ENCODE measurements around the gene FMN1. TPM values are rescaled to one million over a fixed set of nuclear protein-coding genes. Genes with fewer than 3 reads are reported as not detected.

Gene FMN1
- total and polyA plus RNA-seq, 2 of the 8 experiments (the other 6 are each of a cell fraction or from before 2014, with no cell fraction given): 0.27 to 3.7 TPM

- H2BK12ac ChIP-seq (ENCODE audit: low read depth, low read length): no peak overlapping the region
- FAIRE-seq (no peak), DNase-seq (ENCODE audit: low read depth in 1 of 2, low spot score in 2 of 2) (no peak)
- H2BK5ac ChIP-seq (ENCODE audit: low read depth, low read length): no peak overlapping the region
- no peak overlapping the region for H4K91ac ChIP-seq (replicated peaks; ENCODE audit: insufficient read length, low read length)
- ChIA-PET POLR2A (ENCODE audit: partially characterized antibody) (no interaction called here), CTCF (ENCODE audit: partially characterized antibody) (interaction anchor here (1.1 kb wide), 1 partner anchor 11 kb away, joined by 4 read pairs; no protein-coding TSS in a partner anchor)
- no peak overlapping the region for H3K9ac ChIP-seq (replicated peaks in 1 of 4; ENCODE audit: extremely low read depth in 1 of 4, low read depth in 3 of 4, low read length in 3 of 4)
- no peak overlapping the region for H3K4me3 ChIP-seq (ENCODE audit: extremely low read depth in 1 of 4, insufficient read depth in 2 of 4, low read depth in 3 of 4, low read length in 4 of 4)
- no peaks in the 10 kb centered on the region for H3K4me1 ChIP-seq (replicated peaks in 1 of 4; ENCODE audit: control insufficient read depth in 3 of 4, insufficient read depth in 4 of 4, low read length in 3 of 4)
- H4K8ac ChIP-seq (ENCODE audit: extremely low read depth, insufficient read depth, low read length): no peak overlapping the region
- no peaks in the 10 kb centered on the region for H4K20me1 ChIP-seq (replicated peaks in 1 of 2; ENCODE audit: control insufficient read depth in 1 of 2, insufficient read depth in 2 of 2, low read length in 2 of 2)
- no peaks in the 10 kb centered on the region for H3K36me3 ChIP-seq (ENCODE audit: control insufficient read depth in 2 of 4, insufficient read depth in 4 of 4, low read length in 3 of 4)
- no peaks in the 10 kb centered on the region for H3K23me2 ChIP-seq (ENCODE audit: low read depth, low read length)
- no peaks in the 10 kb centered on the region for H3K79me1 ChIP-seq (ENCODE audit: low read depth, low read length)
- no peaks in the 10 kb centered on the region for H3K27me3 ChIP-seq (replicated peaks in 1 of 4; ENCODE audit: control insufficient read depth in 3 of 4, extremely low read depth in 1 of 4, insufficient read depth in 3 of 4, low read length in 3 of 4)
- H3K23ac ChIP-seq (ENCODE audit: insufficient read length): no peak overlapping the region
- H2AFZ ChIP-seq (ENCODE audit: low read length): no peak overlapping the region
- H2BK20ac ChIP-seq (ENCODE audit: low read length): no peak overlapping the region
- no peak overlapping the region for H3K4me2 ChIP-seq (ENCODE audit: insufficient read depth in 1 of 2, low read depth in 2 of 2, low read length in 2 of 2)
- 91% methylated on average over 1 of the region's 1 CpG; no CpG with 5 or more reads in 1 of the 2 experiments for WGBS, 2 experiments (ENCODE audit: extremely low coverage in 1 of 2, insufficient coverage in 1 of 2, insufficient read length in 1 of 2, insufficient replicate concordance in 2 of 2, low coverage in 1 of 2, low lambda C conversion rate in 2 of 2, missing lambda C conversion rate in 1 of 2)
- H2AK5ac ChIP-seq (ENCODE audit: low read depth, low read length): no peak overlapping the region
- no peak overlapping the region for H2BK120ac ChIP-seq (replicated peaks; ENCODE audit: low read depth, low read length)
- H3K4ac ChIP-seq (replicated peaks; ENCODE audit: insufficient read length, low read depth, low read length): no peak overlapping the region
- no peak overlapping the region for H3K14ac ChIP-seq (ENCODE audit: insufficient read length)
- H4K5ac ChIP-seq (ENCODE audit: insufficient read length, low read depth, low read length): no peak overlapping the region
- H3K27ac ChIP-seq (ENCODE audit: low read depth, low read length): no peak overlapping the region
- peaks cover 0 to 2% of the 10 kb centered on the region in 2 experiments; a peak in 3 of 4 replicates for H3K9me3 ChIP-seq (ENCODE audit: insufficient read depth in 2 of 2, low read depth in 1 of 2, low read length in 1 of 2)
- H2BK15ac ChIP-seq (ENCODE audit: low read length): no peak overlapping the region
- no peak for TF ChIP-seq TCF12 (IDR thresholded peaks at IDR 0.05; ENCODE audit: low read depth, low read length)
- TF ChIP-seq POLR2A (IDR thresholded peaks at IDR 0.05; ENCODE audit: control extremely low read depth in 1 of 2, low read depth in 2 of 2, low read length in 2 of 2): no peak
- no peak overlapping the region for H3K56ac ChIP-seq (replicated peaks; ENCODE audit: insufficient read length, low read depth, low read length)
- no peaks in the 10 kb centered on the region for H3K79me2 ChIP-seq (ENCODE audit: control insufficient read depth in 1 of 2, insufficient read depth in 2 of 2, low read length in 2 of 2)
- no peak overlapping the region for H3K18ac ChIP-seq (ENCODE audit: extremely low read depth, low read length)
Measured at GRCh38 chr15:32933236-32933635, 261.3 kb downstream of the FMN1 start.
